Esophagus squamous epithelium (tissue), 4 donors: ENCODE measurements around the gene ASIC1.

Experiments used
- POLR2A ChIP-seq, 4 donors: fragments of 450-650 bp; IDR thresholded peaks; one replicate each; pipeline ENCODE4 v1.6.1; 2017; ENCODE audit warnings: antibody characterized with exemption in 4 of 4, mild to moderate bottlenecking in 4 of 4, moderate library complexity in 3 of 4
- TF ChIP-seq, protein P1 (sequence below), 6 experiments: fragments of 450-650 bp in 4 of 6; fragments of 200-600 bp in 2 of 6; sonication (generic) in 2 of 6; IDR thresholded peaks; one replicate each; pipeline ENCODE4 v1.5.1; 2016 to 2019; ENCODE audit warnings: antibody characterized with exemption in 6 of 6, mild to moderate bottlenecking in 4 of 6, moderate library complexity in 4 of 6

DNA sequence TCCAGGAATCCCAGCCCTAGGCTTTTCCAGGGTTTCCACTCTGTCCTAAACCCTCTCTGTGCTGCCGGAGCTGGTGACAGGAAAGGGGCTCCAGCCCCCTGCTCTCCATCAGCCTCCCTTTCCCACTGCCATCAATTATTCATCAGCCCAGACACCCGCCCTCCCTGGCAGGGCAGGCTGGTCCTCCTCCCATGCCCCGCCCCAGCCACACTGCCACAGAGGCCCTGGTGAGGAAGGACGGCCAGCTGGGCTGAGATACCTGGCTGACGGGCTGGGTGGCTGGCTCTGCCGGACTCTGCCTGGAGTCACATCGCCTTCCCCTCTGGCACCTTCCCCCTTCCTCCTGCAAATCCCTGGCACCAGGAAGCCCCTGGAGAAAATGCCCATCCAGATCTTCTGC lies 15.8 kb downstream of the ASIC1 start:
- TF ChIP-seq, protein P1, sequence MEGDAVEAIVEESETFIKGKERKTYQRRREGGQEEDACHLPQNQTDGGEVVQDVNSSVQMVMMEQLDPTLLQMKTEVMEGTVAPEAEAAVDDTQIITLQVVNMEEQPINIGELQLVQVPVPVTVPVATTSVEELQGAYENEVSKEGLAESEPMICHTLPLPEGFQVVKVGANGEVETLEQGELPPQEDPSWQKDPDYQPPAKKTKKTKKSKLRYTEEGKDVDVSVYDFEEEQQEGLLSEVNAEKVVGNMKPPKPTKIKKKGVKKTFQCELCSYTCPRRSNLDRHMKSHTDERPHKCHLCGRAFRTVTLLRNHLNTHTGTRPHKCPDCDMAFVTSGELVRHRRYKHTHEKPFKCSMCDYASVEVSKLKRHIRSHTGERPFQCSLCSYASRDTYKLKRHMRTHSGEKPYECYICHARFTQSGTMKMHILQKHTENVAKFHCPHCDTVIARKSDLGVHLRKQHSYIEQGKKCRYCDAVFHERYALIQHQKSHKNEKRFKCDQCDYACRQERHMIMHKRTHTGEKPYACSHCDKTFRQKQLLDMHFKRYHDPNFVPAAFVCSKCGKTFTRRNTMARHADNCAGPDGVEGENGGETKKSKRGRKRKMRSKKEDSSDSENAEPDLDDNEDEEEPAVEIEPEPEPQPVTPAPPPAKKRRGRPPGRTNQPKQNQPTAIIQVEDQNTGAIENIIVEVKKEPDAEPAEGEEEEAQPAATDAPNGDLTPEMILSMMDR (IDR thresholded peaks at IDR 0.05) = no peak
- no peak for TF ChIP-seq POLR2A (IDR thresholded peaks at IDR 0.05)
